ENCODE results near the gene MAP3K20.

GRCh38 chr2:173282795-173283545 lies 207.3 kb downstream of the MAP3K20 start:
- TF ChIP-seq CTCF (conservative IDR thresholded peaks at IDR 0.05 in 1 of 2, IDR thresholded peaks at IDR 0.05 in 1 of 2; ENCODE audit: low read depth in 1 of 2, low read length in 2 of 2) (no peak), EZH2 (IDR thresholded peaks at IDR 0.05; ENCODE audit: low read length, missing control alignments) (no peak)
